Neuronal stem cell (in vitro differentiated cells): ENCODE results near the gene CFP.

ENCODE experiments used
- DNase-seq: peaks from one replicate; pipeline ENCODE4 v3.0.0-alpha.2; 2013; ENCODE audit warnings: low spot score
- H2AFZ ChIP-seq: one replicate; pipeline ENCODE4 v1.6.1; 2013; ENCODE audit warnings: mild to moderate bottlenecking, low read length, inconsistent platforms
- H2AK5ac ChIP-seq: 2 replicates; pipeline ENCODE4 v1.6.1; 2013; ENCODE audit warnings: low read depth, mild to moderate bottlenecking, inconsistent platforms, low read length, moderate library complexity, mixed read lengths
- H2BK120ac ChIP-seq: 2 replicates; pipeline ENCODE4 v1.6.1; 2013; ENCODE audit warnings: low read depth, mild to moderate bottlenecking, inconsistent platforms, low read length, moderate library complexity, mixed read lengths
- H2BK12ac ChIP-seq: one replicate; pipeline ENCODE4 v1.6.1; 2013; ENCODE audit warnings: low read length, inconsistent platforms
- H2BK15ac ChIP-seq: 2 replicates; pipeline ENCODE4 v1.6.1; 2013; ENCODE audit warnings: mild to moderate bottlenecking, low read length, inconsistent platforms, mixed read lengths
- H2BK5ac ChIP-seq: one replicate; pipeline ENCODE4 v1.6.1; 2013; ENCODE audit warnings: inconsistent platforms, mild to moderate bottlenecking, low read length, moderate library complexity
- H3K14ac ChIP-seq: one replicate; pipeline ENCODE4 v1.6.1; 2013; ENCODE audit warnings: low read length, inconsistent platforms
- H3K18ac ChIP-seq: 2 replicates; pipeline ENCODE4 v1.6.1; 2013; ENCODE audit warnings: low read length, inconsistent platforms
- H3K23ac ChIP-seq: 2 replicates; pipeline ENCODE4 v1.6.1; 2013; ENCODE audit warnings: low read depth, mild to moderate bottlenecking, mixed read lengths, low read length, inconsistent platforms; ENCODE audit not compliant: poor library complexity
- H3K27ac ChIP-seq: replicated peaks from 3 replicates; pipeline ENCODE4 v1.5.1; 2013; ENCODE audit warnings: low read length, inconsistent platforms
- H3K27me3 ChIP-seq, 3 experiments: 2 replicates each; pipeline ENCODE4 v1.6.1; 2013; ENCODE audit warnings: low read length in 3 of 3, mild to moderate bottlenecking in 2 of 3, inconsistent platforms in 1 of 3, low read depth in 1 of 3, mixed read lengths in 1 of 3, moderate library complexity in 1 of 3; ENCODE audit not compliant: control insufficient read depth in 3 of 3, insufficient read depth in 3 of 3
- H3K36me3 ChIP-seq, 2 donors: replicated peaks in 1 of 2; 2 replicates each; pipeline ENCODE4 v1.6.1; 2013; ENCODE audit warnings: low read length in 2 of 2; ENCODE audit not compliant: control insufficient read depth in 2 of 2, insufficient read depth in 2 of 2
- H3K4ac ChIP-seq: 2 replicates; pipeline ENCODE4 v1.6.1; 2013; ENCODE audit warnings: inconsistent platforms, mild to moderate bottlenecking, low read length, moderate library complexity
- H3K4me1 ChIP-seq, 2 donors: 1 replicate in 1 of 2; 2 replicates in 1 of 2; pipeline ENCODE4 v1.6.1; 2013; ENCODE audit warnings: low read length in 2 of 2, low read depth in 1 of 2; ENCODE audit not compliant: control insufficient read depth in 2 of 2, insufficient read depth in 1 of 2
- H3K4me2 ChIP-seq: one replicate; pipeline ENCODE4 v1.6.1; 2013; ENCODE audit warnings: mild to moderate bottlenecking, low read length, inconsistent platforms; ENCODE audit not compliant: insufficient read depth, poor library complexity, severe bottlenecking
- H3K4me3 ChIP-seq, 2 donors: 2 replicates each; pipeline ENCODE4 v1.5.1; 2013; ENCODE audit warnings: low read length in 2 of 2, mild to moderate bottlenecking in 2 of 2, inconsistent platforms in 1 of 2, moderate library complexity in 1 of 2
- H3K79me1 ChIP-seq: one replicate; pipeline ENCODE4 v1.6.1; 2013; ENCODE audit warnings: low read depth, mild to moderate bottlenecking, inconsistent platforms, low read length, moderate library complexity
- H3K9ac ChIP-seq: one replicate; pipeline ENCODE4 v1.6.1; 2013; ENCODE audit warnings: mild to moderate bottlenecking, low read depth, low read length, inconsistent platforms; ENCODE audit not compliant: poor library complexity
- H3K9me3 ChIP-seq, 2 donors: replicated peaks in 1 of 2; 2 replicates each; pipeline versions ENCODE3 to v1.6.1; 2013; ENCODE audit warnings: low read length in 2 of 2, mild to moderate bottlenecking in 2 of 2, inconsistent platforms in 1 of 2, low read depth in 1 of 2, mixed read lengths in 1 of 2, moderate library complexity in 1 of 2; ENCODE audit not compliant: control insufficient read depth in 2 of 2, insufficient read depth in 1 of 2
- H4K8ac ChIP-seq: one replicate; pipeline ENCODE4 v1.6.1; 2013; ENCODE audit warnings: low read depth, mild to moderate bottlenecking, inconsistent platforms, low read length, moderate library complexity
- H4K91ac ChIP-seq: one replicate; pipeline ENCODE4 v1.6.1; 2013; ENCODE audit warnings: low read length, low read depth, mild to moderate bottlenecking, inconsistent platforms; ENCODE audit not compliant: poor library complexity
- WGBS, 2 donors: extraction: QIAGEN DNeasy Blood & Tissue Kit; methylation state at CpG; one replicate each; pipeline ENCODE4 v1.1.7; 2013; ENCODE audit warnings: missing lambda C conversion rate in 2 of 2, mixed read lengths in 1 of 2; ENCODE audit not compliant: insufficient read length in 2 of 2, insufficient replicate concordance in 1 of 2; ENCODE audit errors: extremely low coverage in 2 of 2; 5-methylcytosine and 5-hydroxymethylcytosine counted together

CFP gene

GRCh38 chrX:47590984-47591383 lies 38.7 kb downstream of the CFP start:
- Histone ChIP-seq H3K14ac (no peak overlapping the region), H3K4me3 (no peak overlapping the region), H2BK5ac (no peak overlapping the region), H3K27me3 (no peaks in the 10 kb centered on the region), H3K4me2 (no peak overlapping the region), H3K23ac (no peak overlapping the region), H2BK120ac (no peak overlapping the region), H3K9me3 (no peaks in the 10 kb centered on the region), H3K4me1 (no peaks in the 10 kb centered on the region), H3K4ac (no peak overlapping the region), H3K18ac (no peak overlapping the region), H2AFZ (no peak overlapping the region), H4K91ac (no peak overlapping the region), H2AK5ac (no peak overlapping the region), H3K36me3 (peaks cover 0 to 3% of the 10 kb centered on the region in 2 donors), H2BK15ac (no peak overlapping the region), H2BK12ac (no peak overlapping the region), H4K8ac (no peak overlapping the region), H3K79me1 (no peaks in the 10 kb centered on the region), H3K27ac (no peak overlapping the region), H3K9ac (no peak overlapping the region)
- DNase-seq: no peak
- no CpG with 5 or more reads among the region's 5 CpGs for WGBS, 2 donors

GRCh38 chrX:47587906-47588735 lies 41.6 kb downstream of the CFP start:
- Histone ChIP-seq H2BK12ac (no peak overlapping the region), H2BK120ac (no peak overlapping the region), H2AK5ac (no peak overlapping the region), H3K4ac (no peak overlapping the region), H4K91ac (no peak overlapping the region), H3K4me1 (no peaks in the 10 kb centered on the region), H3K79me1 (no peaks in the 10 kb centered on the region), H3K27ac (no peak overlapping the region), H3K9ac (no peak overlapping the region), H3K9me3 (no peaks in the 10 kb centered on the region), H2AFZ (no peak overlapping the region), H2BK15ac (no peak overlapping the region), H3K4me2 (no peak overlapping the region), H3K4me3 (no peak overlapping the region), H3K27me3 (peaks cover 0 to 3% (median 0%) of the 10 kb centered on the region in 3 experiments), H3K23ac (no peak overlapping the region), H3K14ac (no peak overlapping the region), H2BK5ac (no peak overlapping the region), H4K8ac (no peak overlapping the region), H3K18ac (no peak overlapping the region), H3K36me3 (peaks cover 0 to 18% of the 10 kb centered on the region in 2 donors)
- WGBS, 2 donors: no CpG with 5 or more reads among the region's 16 CpGs
- no peak for DNase-seq

GRCh38 chrX:47587091-47587891 lies 42.4 kb downstream of the CFP start:
- H3K23ac ChIP-seq: no peak overlapping the region
- no peaks in the 10 kb centered on the region for H3K9me3 ChIP-seq
- peaks cover 0 to 3% (median 0%) of the 10 kb centered on the region in 3 experiments for H3K27me3 ChIP-seq
- no peak overlapping the region for H2BK120ac ChIP-seq
- H3K4me1 ChIP-seq: no peaks in the 10 kb centered on the region
- no peak overlapping the region for H2AFZ ChIP-seq
- H3K36me3 ChIP-seq: peaks cover 0 to 18% of the 10 kb centered on the region in 2 donors
- no peak overlapping the region for H4K8ac ChIP-seq
- no peaks in the 10 kb centered on the region for H3K79me1 ChIP-seq
- H2AK5ac ChIP-seq: no peak overlapping the region
- H3K4me2 ChIP-seq: no peak overlapping the region
- H3K4ac ChIP-seq: no peak overlapping the region
- no peak overlapping the region for H2BK5ac ChIP-seq
- no peak overlapping the region for H2BK15ac ChIP-seq
- H3K9ac ChIP-seq: no peak overlapping the region
- H3K27ac ChIP-seq: no peak overlapping the region
- no CpG with 5 or more reads among the region's 4 CpGs for WGBS, 2 donors
- no peak overlapping the region for H3K4me3 ChIP-seq
- H3K14ac ChIP-seq: no peak overlapping the region
- no peak overlapping the region for H3K18ac ChIP-seq
- H4K91ac ChIP-seq: no peak overlapping the region
- no peak for DNase-seq
- no peak overlapping the region for H2BK12ac ChIP-seq
